Measurements from ENCODE around the gene TAF8.

The TAF8 gene

GRCh38 chr6:42125663-42126062 is 75.3 kb downstream of the TAF8 start:
- no peak for DNase-seq

- peak; percentile 45 for DNase-seq
Observed at GRCh38 chr6:42128460-42129359, 78.4 kb downstream of the TAF8 start.

GRCh38 chr6:42129360-42129676 is 79.0 kb downstream of the TAF8 start:
- no peak for DNase-seq

- DNase-seq = no peak
Observed at GRCh38 chr6:42131531-42131930, 81.2 kb downstream of the TAF8 start.

- no peak for DNase-seq
Observed at GRCh38 chr6:42133926-42134325, 83.6 kb downstream of the TAF8 start.

- DNase-seq = no peak
Observed at GRCh38 chr6:42135161-42135560, 84.8 kb downstream of the TAF8 start.

GRCh38 chr6:42135722-42136121 is 85.4 kb downstream of the TAF8 start:
- DNase-seq = no peak

- peak; percentile 75 for DNase-seq
Observed at GRCh38 chr6:42136508-42137193, 86.3 kb downstream of the TAF8 start.

Data from retina (tissue), 1 donor.